IMR-90 (cell line): ENCODE results near the gene CTAGE1. TPM values are rescaled to one million over a fixed set of nuclear protein-coding genes. Genes with fewer than 3 reads are reported as not detected.

Source experiments
- ATAC-seq: fragments of 200-7000 bp; cut with Tn5 transposase; 2 replicates; pipeline ENCODE4 v1.9.1; 2020; ENCODE audit warnings: low read depth, mild to moderate bottlenecking, moderate library complexity
- BruUV-seq: library from RNA; stranded (reverse); fragments of 400-500 nt; replicated peaks from 2 replicates; lab custom pipeline; 2021; lab: Mats Ljungman, UMichigan
- CTCF ChIA-PET: fragments of 300-600 bp; formaldehyde crosslinking; extraction: SDS; loops from one replicate; lab custom pipeline; 2021; ENCODE audit warnings: antibody characterized with exemption; lab: Yijun Ruan, JAX
- POLR2A ChIA-PET: fragments of 300-600 bp; sonication (Branson Sonifier 250); formaldehyde crosslinking; loops from one replicate; lab custom pipeline; 2022; ENCODE audit warnings: antibody characterized with exemption; ENCODE audit not compliant: unreplicated experiment; lab: Charles Lee
- DNase-seq: peaks from one replicate; pipeline ENCODE4 v3.0.0; 2013
- H2AFZ ChIP-seq: replicated peaks from 2 replicates; pipeline ENCODE3; 2013; ENCODE audit warnings: low read length, mild to moderate bottlenecking; ENCODE audit not compliant: poor library complexity
- H2AK5ac ChIP-seq: 2 replicates; pipeline ENCODE4 v1.6.1; 2013; ENCODE audit warnings: low read depth, low read length, inconsistent platforms
- H2AK9ac ChIP-seq: replicated peaks from 2 replicates; pipeline ENCODE3; 2013; ENCODE audit warnings: mild to moderate bottlenecking, low read depth, low read length, moderate library complexity; ENCODE audit not compliant: poor library complexity
- H2BK120ac ChIP-seq: 2 replicates; pipeline ENCODE4 v1.6.1; 2013; ENCODE audit warnings: low read depth, low read length, inconsistent platforms
- H2BK15ac ChIP-seq: 3 replicates; pipeline ENCODE4 v1.6.1; 2013; ENCODE audit warnings: low read depth, low read length, inconsistent platforms
- H2BK20ac ChIP-seq: 2 replicates; pipeline ENCODE4 v1.6.1; 2013; ENCODE audit warnings: low read depth, mild to moderate bottlenecking, inconsistent platforms, low read length, moderate library complexity
- H2BK5ac ChIP-seq: 2 replicates; pipeline ENCODE4 v1.6.1; 2013; ENCODE audit warnings: mild to moderate bottlenecking, low read depth, low read length, inconsistent platforms; ENCODE audit not compliant: poor library complexity, severe bottlenecking
- H3K14ac ChIP-seq: replicated peaks from 2 replicates; pipeline ENCODE4 v1.6.1; 2013; ENCODE audit warnings: low read depth, low read length, inconsistent platforms
- H3K18ac ChIP-seq: 2 replicates; pipeline ENCODE4 v1.6.1; 2013; ENCODE audit warnings: low read depth, low read length, control low read depth
- H3K23ac ChIP-seq: 2 replicates; pipeline ENCODE4 v1.6.1; 2013; ENCODE audit warnings: low read depth, low read length, inconsistent platforms
- H3K27ac ChIP-seq: 2 replicates; pipeline ENCODE4 v1.5.1; 2013; ENCODE audit warnings: mild to moderate bottlenecking, control low read depth, low read length; ENCODE audit not compliant: insufficient read depth
- H3K27me3 ChIP-seq: 2 replicates; pipeline ENCODE4 v1.6.1; 2013; ENCODE audit warnings: low read length; ENCODE audit not compliant: control insufficient read depth, insufficient read depth
- H3K36me3 ChIP-seq: 2 replicates; pipeline ENCODE4 v1.6.1; 2013; ENCODE audit warnings: low read length, mixed read lengths; ENCODE audit not compliant: control insufficient read depth, insufficient read depth
- H3K4ac ChIP-seq: 2 replicates; pipeline ENCODE4 v1.6.1; 2013; ENCODE audit warnings: low read depth, low read length, inconsistent platforms
- H3K4me1 ChIP-seq: 2 replicates; pipeline ENCODE4 v1.6.1; 2013; ENCODE audit warnings: low read length, mixed read lengths; ENCODE audit not compliant: control insufficient read depth, insufficient read depth
- H3K4me2 ChIP-seq: 2 replicates; pipeline ENCODE4 v1.6.1; 2013; ENCODE audit warnings: low read depth, mild to moderate bottlenecking, control low read depth, low read length, moderate library complexity
- H3K4me3 ChIP-seq: 2 replicates; pipeline ENCODE4 v1.5.1; 2013; ENCODE audit warnings: low read depth, mild to moderate bottlenecking, control low read depth, low read length, moderate library complexity; ENCODE audit not compliant: insufficient read depth
- H3K56ac ChIP-seq: 2 replicates; pipeline ENCODE4 v1.6.1; 2013; ENCODE audit warnings: low read length, inconsistent platforms; ENCODE audit not compliant: insufficient read depth; ENCODE audit errors: extremely low read depth
- H3K79me1 ChIP-seq, 2 experiments: 2 replicates each; pipeline ENCODE4 v1.6.1; 2013; ENCODE audit warnings: low read length in 2 of 2, inconsistent platforms in 1 of 2, low read depth in 1 of 2
- H3K9ac ChIP-seq: 2 replicates; pipeline ENCODE4 v1.6.1; 2013; ENCODE audit warnings: low read depth, low read length, control low read depth
- H3K9me1 ChIP-seq: 2 replicates; pipeline ENCODE4 v1.6.1; 2013; ENCODE audit warnings: low read length, inconsistent platforms; ENCODE audit not compliant: insufficient read depth
- H3K9me3 ChIP-seq: 2 replicates; pipeline ENCODE4 v1.6.1; 2013; ENCODE audit warnings: low read length; ENCODE audit not compliant: control insufficient read depth, insufficient read depth
- H4K20me1 ChIP-seq: 2 replicates; pipeline ENCODE4 v1.6.1; 2013; ENCODE audit warnings: low read length, inconsistent platforms; ENCODE audit not compliant: insufficient read depth
- H4K5ac ChIP-seq: 2 replicates; pipeline ENCODE4 v1.6.1; 2013; ENCODE audit warnings: mild to moderate bottlenecking, low read depth, low read length, control low read depth
- H4K8ac ChIP-seq, 2 experiments: 2 replicates each; pipeline ENCODE4 v1.6.1; 2013; ENCODE audit warnings: low read depth in 2 of 2, low read length in 2 of 2, control low read depth in 1 of 2, inconsistent platforms in 1 of 2
- H4K91ac ChIP-seq: 2 replicates; pipeline ENCODE4 v1.6.1; 2013; ENCODE audit warnings: low read depth, low read length, inconsistent platforms; ENCODE audit not compliant: insufficient read depth
- CEBPB ChIP-seq: IDR thresholded peaks from 2 replicates; pipeline ENCODE4 v1.6.1; 2012; ENCODE audit warnings: low read depth, low read length, improper control_type of control experiment
- CHD1 ChIP-seq: IDR thresholded peaks from 2 replicates; pipeline ENCODE4 v1.6.1; 2012; ENCODE audit warnings: low read depth, low read length, improper control_type of control experiment
- MAFK ChIP-seq: IDR thresholded peaks from 2 replicates; pipeline ENCODE4 v1.6.1; 2012; ENCODE audit warnings: low read depth, low read length, improper control_type of control experiment
- MXI1 ChIP-seq: IDR thresholded peaks from 2 replicates; pipeline ENCODE4 v1.6.1; 2012; ENCODE audit warnings: low read depth, mild to moderate bottlenecking, low read length, moderate library complexity, borderline replicate concordance
- RAD21 ChIP-seq: IDR thresholded peaks from 2 replicates; pipeline ENCODE4 v1.6.1; 2012; ENCODE audit warnings: low read length, improper control_type of control experiment
- RFX5 ChIP-seq: IDR thresholded peaks from 2 replicates; pipeline ENCODE4 v1.8.0; 2012; ENCODE audit warnings: low read depth, mild to moderate bottlenecking, low read length, moderate library complexity
- SMC3 ChIP-seq: fragments of 150-350 bp; IDR thresholded peaks from 2 replicates; pipeline ENCODE4 v1.6.1; 2016; ENCODE audit warnings: low read depth, mild to moderate bottlenecking, antibody characterized with exemption, low read length, moderate library complexity
- WGBS, 2 experiments: methylation state at CpG; one replicate each; pipeline versions ENCODE4 v1.1.5 to v1.1.7; 2013; ENCODE audit warnings: missing lambda C conversion rate in 2 of 2; ENCODE audit not compliant: insufficient read length in 1 of 2; ENCODE audit errors: extremely low coverage in 2 of 2; 5-methylcytosine and 5-hydroxymethylcytosine counted together
- dilution Hi-C: fragments of 300-500 bp; cut with HindIII; formaldehyde crosslinking; loops from one replicate; pipeline ENCODE4 v1.14.3; 2018; ENCODE audit warnings: low sequenced_read_pairs; ENCODE audit not compliant: unreplicated experiment
- in situ Hi-C: fragments of 300-500 bp; cut with MboI; formaldehyde crosslinking; loops from 3 replicates; pipeline ENCODE4 v1.14.3; 2019; ENCODE audit warnings: low sequenced_read_pairs, inconsistent platforms, mixed read lengths
- intact Hi-C: fragments of 100-400 bp; cut with micrococcal nuclease; formaldehyde crosslinking; loops from 2 replicates; pipeline ENCODE4 v1.10.0; 2022
- polyA plus RNA-seq, 3 experiments: library from polyadenylated mRNA; depleted of rRNA; stranded (reverse); fragments of >200 nt; gene quantifications; 2 replicates each; pipeline ENCODE4 v1.2.3, GENCODE V29; 2012; ENCODE audit warnings: low replicate concordance in 1 of 3
- total RNA-seq: library from RNA; depleted of rRNA; stranded (reverse); fragments of >200 nt; gene quantifications from 2 replicates; pipeline ENCODE4 v1.2.3, GENCODE V29; 2012
- TF ChIP-seq, protein P1 (sequence below): conservative IDR thresholded peaks from 2 replicates; pipeline ENCODE4 v1.5.1; 2012; ENCODE audit warnings: mild to moderate bottlenecking, low read depth, low read length, improper control_type of control experiment
- TF ChIP-seq, protein P2 (sequence below): fragments of 150-350 bp; IDR thresholded peaks from 2 replicates; pipeline ENCODE4 v1.6.1; 2016; ENCODE audit warnings: low read depth, mild to moderate bottlenecking, low read length, moderate library complexity, borderline replicate concordance
- TF ChIP-seq, protein P3 (sequence below): fragments of 150-350 bp; IDR thresholded peaks from 2 replicates; pipeline ENCODE4 v1.6.1; 2017; ENCODE audit warnings: mild to moderate bottlenecking, antibody characterized with exemption, low read length, low read depth

CTAGE1 gene
- total and polyA plus RNA-seq, 2 of the 4 experiments (the other 2 are of a cell fraction): 0.09 TPM; not detected in 1

DNA sequence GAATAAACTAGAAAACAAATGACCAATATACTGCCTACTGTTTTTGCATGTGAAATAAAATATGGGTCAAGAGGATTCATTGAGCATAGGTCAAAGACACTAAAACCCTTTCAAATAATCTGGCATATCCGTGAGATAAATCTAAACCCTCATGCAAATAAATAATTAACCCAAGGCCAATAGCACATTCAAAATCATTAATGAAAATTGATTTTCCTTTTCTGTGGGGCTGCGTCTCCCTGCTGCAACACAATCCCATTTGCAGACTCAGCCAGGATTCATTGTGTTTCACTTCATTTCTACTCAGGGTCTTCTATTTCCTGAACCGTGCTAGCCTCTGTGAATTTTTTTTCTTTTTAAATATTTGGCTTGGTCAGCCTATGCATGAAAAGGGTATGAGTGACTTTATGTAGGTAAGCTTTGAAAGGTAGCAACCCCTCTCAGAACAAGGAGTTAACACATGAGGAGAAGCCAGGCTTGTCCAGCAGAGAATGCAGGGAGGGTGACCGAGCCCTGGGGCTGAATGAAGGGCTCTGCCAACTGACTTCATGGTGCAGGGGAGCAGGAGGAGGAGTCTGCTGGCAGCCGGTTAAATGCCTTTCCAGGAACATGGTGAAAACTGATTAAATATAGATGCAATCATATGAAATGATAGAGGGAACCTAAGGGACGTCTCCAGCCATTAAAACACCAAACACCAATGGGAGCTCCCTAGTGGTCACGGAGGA is 10.3 kb upstream of the CTAGE1 start:
- dilution Hi-C loops (no loop called here), in situ Hi-C loops (no loop called here), intact Hi-C loops (no loop called here)
- WGBS, 2 experiments: 81% methylated on average over 2 of the region's 7 CpGs; no CpG with 5 or more reads in 1 of the 2 experiments
- Histone ChIP-seq H3K79me1 (no peaks in the 10 kb centered on the region), H2BK120ac (peak overlapping the region; percentile 53; the same call in 1 of the 2 replicates), H3K14ac (peak overlapping the region; percentile 46), H2BK15ac (peak overlapping the region; percentile 74; the same call in 1 of the 3 replicates), H2BK20ac (peak overlapping the region; percentile 26; the same call in 1 of the 2 replicates), H3K23ac (no peak overlapping the region), H2AK9ac (no peak overlapping the region), H3K4ac (peak overlapping the region; percentile 59; the same call in 1 of the 2 replicates), H4K20me1 (no peaks in the 10 kb centered on the region), H3K4me1 (peaks cover 10% of the 10 kb centered on the region), H2AK5ac (peak overlapping the region; percentile 12; the same call in 1 of the 2 replicates), H4K91ac (0 out of 2 replicates have a peak overlapping the region, but pooled peaks have one; percentile 36), H2BK5ac (no peak overlapping the region), H3K18ac (peak overlapping the region; percentile 59), H3K27me3 (no peaks in the 10 kb centered on the region), H3K9me1 (peaks cover 7% of the 10 kb centered on the region; the same call in 1 of the 2 replicates), H4K8ac (peak overlapping the region in 1 of 2 experiments; percentile 45; a peak in 2 of 4 replicates), H3K36me3 (no peaks in the 10 kb centered on the region), H2AFZ (no peak overlapping the region), H3K9me3 (no peaks in the 10 kb centered on the region), H3K4me3 (no peak overlapping the region), H3K4me2 (no peak overlapping the region), H4K5ac (no peak overlapping the region), H3K9ac (no peak overlapping the region), H3K27ac (no peak overlapping the region), H3K56ac (no peak overlapping the region)
- BruUV-seq: no TSS peak
- TF ChIP-seq MXI1 (no peak), MAFK (no peak), CHD1 (no peak), SMC3 (no peak), CEBPB (no peak), RAD21 (no peak), RFX5 (no peak)
- TF ChIP-seq, protein P1, sequence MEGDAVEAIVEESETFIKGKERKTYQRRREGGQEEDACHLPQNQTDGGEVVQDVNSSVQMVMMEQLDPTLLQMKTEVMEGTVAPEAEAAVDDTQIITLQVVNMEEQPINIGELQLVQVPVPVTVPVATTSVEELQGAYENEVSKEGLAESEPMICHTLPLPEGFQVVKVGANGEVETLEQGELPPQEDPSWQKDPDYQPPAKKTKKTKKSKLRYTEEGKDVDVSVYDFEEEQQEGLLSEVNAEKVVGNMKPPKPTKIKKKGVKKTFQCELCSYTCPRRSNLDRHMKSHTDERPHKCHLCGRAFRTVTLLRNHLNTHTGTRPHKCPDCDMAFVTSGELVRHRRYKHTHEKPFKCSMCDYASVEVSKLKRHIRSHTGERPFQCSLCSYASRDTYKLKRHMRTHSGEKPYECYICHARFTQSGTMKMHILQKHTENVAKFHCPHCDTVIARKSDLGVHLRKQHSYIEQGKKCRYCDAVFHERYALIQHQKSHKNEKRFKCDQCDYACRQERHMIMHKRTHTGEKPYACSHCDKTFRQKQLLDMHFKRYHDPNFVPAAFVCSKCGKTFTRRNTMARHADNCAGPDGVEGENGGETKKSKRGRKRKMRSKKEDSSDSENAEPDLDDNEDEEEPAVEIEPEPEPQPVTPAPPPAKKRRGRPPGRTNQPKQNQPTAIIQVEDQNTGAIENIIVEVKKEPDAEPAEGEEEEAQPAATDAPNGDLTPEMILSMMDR: no peak
- TF ChIP-seq, protein P2, sequence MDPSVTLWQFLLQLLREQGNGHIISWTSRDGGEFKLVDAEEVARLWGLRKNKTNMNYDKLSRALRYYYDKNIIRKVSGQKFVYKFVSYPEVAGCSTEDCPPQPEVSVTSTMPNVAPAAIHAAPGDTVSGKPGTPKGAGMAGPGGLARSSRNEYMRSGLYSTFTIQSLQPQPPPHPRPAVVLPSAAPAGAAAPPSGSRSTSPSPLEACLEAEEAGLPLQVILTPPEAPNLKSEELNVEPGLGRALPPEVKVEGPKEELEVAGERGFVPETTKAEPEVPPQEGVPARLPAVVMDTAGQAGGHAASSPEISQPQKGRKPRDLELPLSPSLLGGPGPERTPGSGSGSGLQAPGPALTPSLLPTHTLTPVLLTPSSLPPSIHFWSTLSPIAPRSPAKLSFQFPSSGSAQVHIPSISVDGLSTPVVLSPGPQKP: no peak
- TF ChIP-seq, protein P3, sequence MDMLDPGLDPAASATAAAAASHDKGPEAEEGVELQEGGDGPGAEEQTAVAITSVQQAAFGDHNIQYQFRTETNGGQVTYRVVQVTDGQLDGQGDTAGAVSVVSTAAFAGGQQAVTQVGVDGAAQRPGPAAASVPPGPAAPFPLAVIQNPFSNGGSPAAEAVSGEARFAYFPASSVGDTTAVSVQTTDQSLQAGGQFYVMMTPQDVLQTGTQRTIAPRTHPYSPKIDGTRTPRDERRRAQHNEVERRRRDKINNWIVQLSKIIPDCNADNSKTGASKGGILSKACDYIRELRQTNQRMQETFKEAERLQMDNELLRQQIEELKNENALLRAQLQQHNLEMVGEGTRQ: no peak
- CTCF ChIA-PET: interaction anchor here (0.6 to 1.3 kb wide), 2 partner anchors 11 to 100 kb away, joined by 3 read pairs; no protein-coding TSS in a partner anchor
- ATAC-seq: no peak
- POLR2A ChIA-PET: no interaction called here
- DNase-seq: no peak
